ENCODE measurements around the gene CWC27. TPM values are rescaled to one million over a fixed set of nuclear protein-coding genes. Genes with fewer than 3 reads are reported as not detected.

The CWC27 gene
- total and polyA plus RNA-seq, 7 donors: 16.0 to 31.2 (median 19.3) TPM

GRCh38 chr5:64790210-64790609 is 21.5 kb downstream of the CWC27 start:
- Histone ChIP-seq H3K27ac (no peak overlapping the region), H3K27me3 (ENCODE audit: insufficient read depth in 3 of 3, low read length in 2 of 3) (no peaks in the 10 kb centered on the region), H3K4me3 (no peak overlapping the region), H3K36me3 (ENCODE audit: insufficient read depth in 1 of 2, low read depth in 1 of 2) (peaks cover 0 to 43% of the 10 kb centered on the region in 2 donors), H3K9me3 (no peaks in the 10 kb centered on the region), H3K4me1 (no peaks in the 10 kb centered on the region)
- TF ChIP-seq, protein P1, sequence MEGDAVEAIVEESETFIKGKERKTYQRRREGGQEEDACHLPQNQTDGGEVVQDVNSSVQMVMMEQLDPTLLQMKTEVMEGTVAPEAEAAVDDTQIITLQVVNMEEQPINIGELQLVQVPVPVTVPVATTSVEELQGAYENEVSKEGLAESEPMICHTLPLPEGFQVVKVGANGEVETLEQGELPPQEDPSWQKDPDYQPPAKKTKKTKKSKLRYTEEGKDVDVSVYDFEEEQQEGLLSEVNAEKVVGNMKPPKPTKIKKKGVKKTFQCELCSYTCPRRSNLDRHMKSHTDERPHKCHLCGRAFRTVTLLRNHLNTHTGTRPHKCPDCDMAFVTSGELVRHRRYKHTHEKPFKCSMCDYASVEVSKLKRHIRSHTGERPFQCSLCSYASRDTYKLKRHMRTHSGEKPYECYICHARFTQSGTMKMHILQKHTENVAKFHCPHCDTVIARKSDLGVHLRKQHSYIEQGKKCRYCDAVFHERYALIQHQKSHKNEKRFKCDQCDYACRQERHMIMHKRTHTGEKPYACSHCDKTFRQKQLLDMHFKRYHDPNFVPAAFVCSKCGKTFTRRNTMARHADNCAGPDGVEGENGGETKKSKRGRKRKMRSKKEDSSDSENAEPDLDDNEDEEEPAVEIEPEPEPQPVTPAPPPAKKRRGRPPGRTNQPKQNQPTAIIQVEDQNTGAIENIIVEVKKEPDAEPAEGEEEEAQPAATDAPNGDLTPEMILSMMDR (IDR thresholded peaks at IDR 0.05): no peak
- DNase-seq (no peak), ATAC-seq (no peak)
- WGBS, 3 donors: 93 to 100% (median 96%) methylated on average over 1 of the region's 1 CpG
- intact Hi-C loops (cut with DNase I): no loop called here

GRCh38 chr5:64792469-64792868 is 23.7 kb downstream of the CWC27 start:
- Histone ChIP-seq H3K4me1 (no peaks in the 10 kb centered on the region), H3K27me3 (ENCODE audit: insufficient read depth in 3 of 3, low read length in 2 of 3) (no peaks in the 10 kb centered on the region), H3K36me3 (ENCODE audit: insufficient read depth in 1 of 2, low read depth in 1 of 2) (peaks cover 0 to 23% of the 10 kb centered on the region in 2 donors), H3K4me3 (no peak overlapping the region), H3K9me3 (no peaks in the 10 kb centered on the region), H3K27ac (no peak overlapping the region)
- ATAC-seq (no peak), DNase-seq (no peak)
- intact Hi-C loops (cut with DNase I): no loop called here
- TF ChIP-seq, protein P1 (IDR thresholded peaks at IDR 0.05): no peak

DNA sequence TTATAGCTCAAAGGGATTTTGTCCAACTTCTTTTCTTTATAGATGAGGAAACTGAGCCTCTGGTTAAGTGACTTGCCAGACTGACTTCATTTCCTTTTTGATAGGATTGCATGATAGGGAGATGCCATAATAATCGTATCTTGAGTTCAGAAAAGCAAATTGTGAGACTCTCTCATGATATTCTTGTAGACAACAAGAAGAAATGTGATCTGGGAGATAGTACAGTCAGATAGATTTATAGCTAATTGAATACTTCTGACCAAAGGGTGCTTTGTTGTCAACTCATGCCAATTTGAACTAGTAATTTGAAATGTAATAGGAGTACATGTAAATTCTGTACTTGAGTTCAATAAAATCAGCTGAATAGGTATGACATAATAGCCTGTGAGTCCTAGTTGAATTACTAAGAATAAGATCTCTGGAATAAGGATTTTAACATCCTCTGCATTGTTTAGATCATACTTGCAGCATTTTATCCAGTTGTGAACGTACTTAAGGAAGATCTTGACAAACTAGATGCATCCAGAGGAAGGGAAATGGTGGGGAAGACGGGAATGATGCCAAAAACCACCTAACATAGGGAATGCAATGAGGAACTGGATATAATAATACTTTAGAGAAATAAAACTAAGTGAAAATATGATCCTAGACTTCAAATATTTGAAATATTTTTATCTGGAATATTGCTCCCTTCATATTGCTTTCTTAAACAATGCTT is 25.5 kb downstream of the CWC27 start:
- 75 to 79% (median 77%) methylated on average over 3 of the region's 3 CpGs for WGBS, 3 donors
- intact Hi-C loops (cut with DNase I): no loop called here
- TF ChIP-seq, protein P1 (IDR thresholded peaks at IDR 0.05): no peak
- ATAC-seq: no peak
- Histone ChIP-seq H3K4me1 (no peaks in the 10 kb centered on the region), H3K27me3 (ENCODE audit: insufficient read depth in 3 of 3, low read length in 2 of 3) (no peaks in the 10 kb centered on the region), H3K36me3 (ENCODE audit: insufficient read depth in 1 of 2, low read depth in 1 of 2) (peaks cover 0 to 14% of the 10 kb centered on the region in 2 donors), H3K4me3 (no peak overlapping the region), H3K27ac (no peak overlapping the region), H3K9me3 (no peaks in the 10 kb centered on the region)
- DNase-seq: no peak

DNA sequence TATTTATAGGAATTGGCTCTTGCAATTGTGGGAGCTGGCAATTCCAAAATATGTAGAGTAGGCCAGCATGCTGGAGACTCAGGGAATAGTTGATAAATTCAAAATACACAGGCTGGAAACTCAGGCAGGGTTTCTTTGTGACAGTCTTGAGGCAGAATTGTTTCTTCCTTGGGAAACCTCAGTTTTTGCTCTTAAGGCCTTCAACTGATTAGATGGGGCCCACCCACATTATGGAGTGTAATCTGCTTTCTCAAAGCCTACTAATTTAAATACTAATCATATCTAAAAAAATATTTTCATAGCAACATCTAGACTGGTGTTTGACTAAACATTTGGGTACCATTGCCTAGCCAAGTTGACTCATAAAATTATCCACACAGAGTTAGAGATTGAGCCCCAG is 27.6 kb downstream of the CWC27 start:
- Histone ChIP-seq H3K27ac (no peak overlapping the region), H3K4me3 (no peak overlapping the region), H3K9me3 (no peaks in the 10 kb centered on the region), H3K27me3 (ENCODE audit: insufficient read depth in 3 of 3, low read length in 2 of 3) (no peaks in the 10 kb centered on the region), H3K36me3 (ENCODE audit: insufficient read depth in 1 of 2, low read depth in 1 of 2) (peaks cover 0 to 17% of the 10 kb centered on the region in 2 donors), H3K4me1 (no peaks in the 10 kb centered on the region)
- TF ChIP-seq, protein P1 (IDR thresholded peaks at IDR 0.05): no peak
- intact Hi-C loops (cut with DNase I): no loop called here
- DNase-seq: no peak
- no peak for ATAC-seq

DNA sequence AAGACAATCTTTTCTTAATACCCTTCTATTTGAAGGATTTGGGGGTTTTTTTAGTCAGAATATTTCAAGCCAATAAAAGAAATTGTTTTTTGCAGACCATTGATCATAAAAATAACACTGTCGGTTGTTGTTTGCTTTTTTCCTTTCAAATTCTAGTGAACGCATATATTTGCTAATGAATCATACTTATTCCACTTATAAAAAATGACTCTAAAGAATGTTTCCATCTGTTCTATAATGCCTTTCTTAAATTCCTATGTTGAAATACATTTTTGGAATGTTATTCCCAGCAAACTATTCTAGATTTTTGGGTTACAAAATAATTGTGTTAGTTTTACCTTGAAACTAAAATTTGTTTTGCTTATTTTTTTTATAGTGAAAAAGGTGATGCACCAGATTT is 32.2 kb downstream of the CWC27 start:
- no peak overlapping the region for H3K27ac ChIP-seq
- TF ChIP-seq, protein P1 (IDR thresholded peaks at IDR 0.05): no peak
- DNase-seq (no peak), ATAC-seq (no peak)
- H3K9me3 ChIP-seq: no peaks in the 10 kb centered on the region
- WGBS, 3 donors: 92 to 98% (median 93%) methylated on average over 2 of the region's 2 CpGs
- peaks cover 6 to 63% of the 10 kb centered on the region in 2 donors for H3K36me3 ChIP-seq (ENCODE audit: insufficient read depth in 1 of 2, low read depth in 1 of 2)
- intact Hi-C loops (cut with DNase I): no loop called here
- H3K4me3 ChIP-seq: no peak overlapping the region
- no peaks in the 10 kb centered on the region for H3K27me3 ChIP-seq (ENCODE audit: insufficient read depth in 3 of 3, low read length in 2 of 3)
- H3K4me1 ChIP-seq: no peaks in the 10 kb centered on the region

Data from psoas muscle (tissue), 8 donors.